Effector memory CD4-positive, alpha-beta T cell (primary cell): ENCODE results near the gene BRINP2.

ENCODE experiments used
- DNase-seq, 3 donors: peaks; one replicate each; pipeline ENCODE4 v3.0.0-alpha.2; 2020
- H3K27ac ChIP-seq: 2 replicates; pipeline ENCODE4 v1.7.0; 2013; ENCODE audit warnings: mild to moderate bottlenecking, low read length, moderate library complexity; ENCODE audit not compliant: insufficient read depth, poor library complexity, severe bottlenecking
- H3K27me3 ChIP-seq: replicated peaks from 2 replicates; pipeline ENCODE4 v1.7.0; 2013; ENCODE audit warnings: mild to moderate bottlenecking, low read length; ENCODE audit not compliant: insufficient read depth, control insufficient read depth, poor library complexity, severe bottlenecking
- H3K36me3 ChIP-seq: 2 replicates; pipeline ENCODE4 v1.7.0; 2013; ENCODE audit warnings: mild to moderate bottlenecking, low read length, moderate library complexity; ENCODE audit not compliant: control insufficient read depth, insufficient read depth
- H3K4me1 ChIP-seq: 2 replicates; pipeline ENCODE4 v1.7.0; 2013; ENCODE audit warnings: low read length, mild to moderate bottlenecking; ENCODE audit not compliant: control insufficient read depth, insufficient read depth, poor library complexity, severe bottlenecking
- H3K4me3 ChIP-seq: 2 replicates; pipeline ENCODE4 v1.7.0; 2013; ENCODE audit warnings: low read length, low read depth, mild to moderate bottlenecking; ENCODE audit not compliant: insufficient read depth, poor library complexity, severe bottlenecking
- H3K9me3 ChIP-seq: 2 replicates; pipeline ENCODE4 v1.7.0; 2013; ENCODE audit warnings: mild to moderate bottlenecking, low read length, moderate library complexity; ENCODE audit not compliant: control insufficient read depth

The BRINP2 gene

GRCh38 chr1:177238967-177239366 is 68.2 kb downstream of the BRINP2 start:
- no peaks in the 10 kb centered on the region for H3K27me3 ChIP-seq
- H3K4me1 ChIP-seq, result no peaks in the 10 kb centered on the region
- no peak for DNase-seq
- no peaks in the 10 kb centered on the region for H3K9me3 ChIP-seq
- H3K4me3 ChIP-seq, result no peak overlapping the region
- H3K36me3 ChIP-seq, result no peaks in the 10 kb centered on the region
- no peak overlapping the region for H3K27ac ChIP-seq

GRCh38 chr1:177239792-177240191 is 69.0 kb downstream of the BRINP2 start:
- Histone ChIP-seq H3K4me1 (no peaks in the 10 kb centered on the region), H3K9me3 (no peaks in the 10 kb centered on the region), H3K27me3 (no peaks in the 10 kb centered on the region), H3K36me3 (no peaks in the 10 kb centered on the region), H3K27ac (no peak overlapping the region), H3K4me3 (no peak overlapping the region)
- no peak for DNase-seq

- H3K27ac ChIP-seq, result no peak overlapping the region
- no peak for DNase-seq
- no peaks in the 10 kb centered on the region for H3K36me3 ChIP-seq
- no peaks in the 10 kb centered on the region for H3K27me3 ChIP-seq
- H3K9me3 ChIP-seq, result no peaks in the 10 kb centered on the region
- no peaks in the 10 kb centered on the region for H3K4me1 ChIP-seq
- no peak overlapping the region for H3K4me3 ChIP-seq
These were observed 73.0 kb downstream of the BRINP2 start for GRCh38 chr1:177243773-177244172.

- Histone ChIP-seq H3K27ac (no peak overlapping the region), H3K9me3 (no peaks in the 10 kb centered on the region), H3K4me1 (no peaks in the 10 kb centered on the region), H3K36me3 (no peaks in the 10 kb centered on the region), H3K4me3 (no peak overlapping the region), H3K27me3 (no peaks in the 10 kb centered on the region)
- no peak for DNase-seq
These were observed 76.2 kb downstream of the BRINP2 start for GRCh38 chr1:177246710-177247580.

DNA sequence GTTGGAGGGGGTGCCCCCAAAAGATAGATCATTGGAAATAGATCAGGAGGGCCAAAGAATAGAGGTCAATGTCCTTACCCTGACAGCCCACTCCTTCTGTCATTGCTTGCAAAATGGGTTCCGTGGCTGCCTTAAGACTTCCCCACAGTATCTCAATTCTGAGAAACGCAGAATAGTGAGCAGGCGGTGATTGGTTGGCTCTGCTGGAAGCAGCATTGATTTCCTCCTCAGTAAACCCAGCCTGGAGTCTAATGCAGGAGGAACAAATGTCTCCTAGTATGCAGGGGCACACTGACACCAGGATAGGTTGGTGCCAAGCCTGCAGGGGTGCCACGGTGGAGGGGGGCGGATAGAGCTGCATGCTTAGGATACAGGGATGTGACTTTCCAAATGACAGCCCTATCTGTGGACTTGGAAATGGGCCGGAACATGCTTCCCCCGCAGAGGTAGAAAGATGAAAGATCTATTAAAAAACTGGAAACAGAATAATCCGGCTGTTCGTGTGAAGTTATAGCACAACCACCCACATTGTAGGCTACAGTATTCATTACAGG is 76.9 kb downstream of the BRINP2 start:
- H3K4me3 ChIP-seq, result no peak overlapping the region
- H3K27me3 ChIP-seq, result no peaks in the 10 kb centered on the region
- H3K27ac ChIP-seq, result no peak overlapping the region
- no peaks in the 10 kb centered on the region for H3K9me3 ChIP-seq
- DNase-seq, result no peak
- no peaks in the 10 kb centered on the region for H3K4me1 ChIP-seq
- H3K36me3 ChIP-seq, result no peaks in the 10 kb centered on the region

DNA sequence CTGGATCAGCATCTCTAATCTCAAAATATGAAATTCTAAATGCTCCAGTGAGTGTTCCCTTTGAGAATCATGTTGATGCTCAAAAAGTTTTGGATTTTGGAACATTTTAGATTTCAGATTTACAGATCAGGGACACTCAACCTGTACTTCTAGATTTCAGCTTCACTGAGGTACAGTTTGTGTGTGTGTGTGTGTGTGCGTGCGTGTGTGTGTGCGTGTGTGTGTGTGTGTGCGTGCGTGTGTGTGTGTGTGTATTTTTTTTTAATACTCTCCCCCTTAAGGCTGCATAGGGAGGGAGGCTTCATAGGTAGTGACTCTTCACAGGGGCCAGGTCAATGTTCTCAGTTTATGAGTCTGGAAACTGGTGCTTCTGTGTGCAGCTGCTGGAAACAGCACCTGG is 77.5 kb downstream of the BRINP2 start:
- H3K27ac ChIP-seq, result no peak overlapping the region
- no peak overlapping the region for H3K4me3 ChIP-seq
- H3K27me3 ChIP-seq, result no peaks in the 10 kb centered on the region
- DNase-seq, result no peak
- H3K36me3 ChIP-seq, result no peaks in the 10 kb centered on the region
- no peaks in the 10 kb centered on the region for H3K9me3 ChIP-seq
- no peaks in the 10 kb centered on the region for H3K4me1 ChIP-seq

DNA sequence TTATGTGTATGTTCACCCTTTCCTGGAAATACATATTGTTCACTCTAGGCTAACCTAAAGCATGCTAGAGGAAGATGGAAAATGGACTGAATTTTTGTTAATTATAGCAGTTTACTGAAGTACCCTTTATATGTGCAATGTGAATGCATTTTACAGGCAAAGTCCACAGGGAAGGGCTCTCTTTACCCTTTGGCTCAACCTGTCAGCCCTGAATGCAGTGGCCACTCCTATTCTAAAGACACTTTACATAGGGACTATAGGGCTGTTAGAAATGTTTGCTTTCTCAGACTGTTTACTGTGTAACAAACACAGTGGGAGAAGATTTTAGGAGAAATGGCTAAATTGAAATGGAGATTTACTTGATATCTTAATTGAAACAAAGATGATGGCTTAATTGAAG is 78.5 kb downstream of the BRINP2 start:
- Histone ChIP-seq H3K4me1 (no peaks in the 10 kb centered on the region), H3K9me3 (no peaks in the 10 kb centered on the region), H3K36me3 (no peaks in the 10 kb centered on the region), H3K27me3 (no peaks in the 10 kb centered on the region), H3K4me3 (no peak overlapping the region), H3K27ac (no peak overlapping the region)
- DNase-seq, result no peak

DNA sequence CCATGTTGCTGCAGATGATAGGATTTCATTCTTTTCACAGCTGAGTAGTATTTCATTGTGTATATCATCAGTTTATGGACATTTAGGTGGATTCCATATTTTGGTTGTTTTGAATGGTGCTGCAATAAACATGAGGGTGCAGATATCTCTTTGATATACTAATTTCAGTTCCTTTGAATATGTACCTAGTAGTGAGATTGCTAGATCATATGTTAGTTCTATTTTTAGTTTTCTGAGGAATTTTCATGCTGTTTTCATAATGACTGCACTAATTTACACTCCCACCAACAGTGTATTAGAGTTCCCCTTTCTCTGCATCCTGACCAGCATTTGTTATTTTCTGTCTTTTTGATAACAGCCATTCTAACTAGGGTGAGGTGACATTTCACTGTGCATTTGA is 82.1 kb downstream of the BRINP2 start:
- Histone ChIP-seq H3K27ac (no peak overlapping the region), H3K9me3 (no peaks in the 10 kb centered on the region), H3K4me3 (no peak overlapping the region), H3K36me3 (no peaks in the 10 kb centered on the region), H3K27me3 (no peaks in the 10 kb centered on the region), H3K4me1 (no peaks in the 10 kb centered on the region)
- DNase-seq, result no peak

DNA sequence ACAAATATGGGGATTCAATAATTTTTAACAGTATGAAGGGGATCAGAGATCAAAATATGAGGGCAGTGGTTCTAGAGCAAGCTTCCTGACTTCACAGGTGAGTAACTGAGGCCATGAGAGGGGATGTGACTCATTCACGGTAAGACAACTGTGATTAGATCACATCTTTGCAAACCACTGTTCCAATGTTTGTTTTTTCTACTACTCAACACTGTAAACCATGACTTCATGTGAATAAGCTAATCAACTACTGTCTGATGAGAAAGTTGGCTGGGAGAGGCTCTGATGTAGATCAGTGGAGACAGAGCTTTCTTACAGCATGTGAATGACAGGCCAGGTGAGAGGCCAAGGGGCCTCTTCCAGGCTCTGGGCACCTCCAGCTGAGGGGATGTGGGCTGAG is 84.7 kb downstream of the BRINP2 start:
- Histone ChIP-seq H3K4me3 (no peak overlapping the region), H3K27me3 (no peaks in the 10 kb centered on the region), H3K27ac (no peak overlapping the region), H3K36me3 (no peaks in the 10 kb centered on the region), H3K4me1 (no peaks in the 10 kb centered on the region), H3K9me3 (no peaks in the 10 kb centered on the region)
- no peak for DNase-seq

DNA sequence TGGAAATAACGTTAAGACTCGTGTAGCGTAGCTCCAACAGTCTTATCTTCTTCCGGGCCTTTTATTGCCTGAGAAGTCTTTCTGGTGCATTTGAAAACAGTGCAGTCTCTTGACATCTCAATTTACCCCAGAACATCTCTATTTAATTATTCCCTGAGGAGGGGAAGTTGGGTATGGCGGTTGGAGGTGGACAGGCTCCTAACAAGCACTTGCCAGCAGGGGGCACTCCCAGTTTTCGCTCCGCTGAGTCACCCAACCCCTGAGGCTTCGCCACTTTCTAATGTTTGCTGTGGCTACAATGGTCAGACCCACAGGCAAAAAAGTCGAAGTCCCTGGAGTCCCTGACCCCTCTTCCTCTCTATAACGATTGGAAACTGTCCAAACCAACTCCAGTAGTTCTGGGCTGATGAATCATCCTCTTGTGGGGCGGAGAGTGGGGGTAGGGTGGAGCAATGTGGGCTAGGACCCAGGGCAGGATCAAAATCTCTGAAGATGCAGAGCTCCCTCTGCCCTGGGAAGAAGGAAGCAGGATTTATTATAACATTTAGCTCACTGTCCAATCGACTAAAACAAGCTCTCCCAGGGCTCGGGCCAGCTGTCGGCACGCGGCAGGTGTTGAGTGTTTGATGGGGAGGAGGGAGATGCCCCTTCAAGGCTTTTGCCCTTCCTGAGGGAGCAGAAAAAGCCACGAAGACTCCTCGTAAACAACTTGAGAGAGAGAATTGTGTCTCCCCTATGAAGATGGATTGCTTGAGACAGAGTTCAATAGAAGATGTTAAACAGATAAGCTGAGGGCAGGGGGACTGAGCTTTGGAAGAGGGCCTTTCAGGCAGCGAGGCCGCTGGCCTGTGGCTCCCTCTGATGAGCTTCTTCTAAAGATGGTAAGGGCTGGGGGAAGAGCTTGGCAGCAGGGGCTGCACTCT is 85.7 kb downstream of the BRINP2 start:
- Histone ChIP-seq H3K9me3 (no peaks in the 10 kb centered on the region), H3K4me3 (no peak overlapping the region)
- no peak for DNase-seq

More for the DNA sequence above, 85.7 kb downstream of the BRINP2 start:
- Histone ChIP-seq H3K36me3 (no peaks in the 10 kb centered on the region), H3K4me1 (no peaks in the 10 kb centered on the region), H3K27ac (no peak overlapping the region), H3K27me3 (no peaks in the 10 kb centered on the region)
